Right cardiac atrium (tissue), 5 donors: ENCODE results near the gene CD82. TPM values are rescaled to one million over a fixed set of nuclear protein-coding genes. Genes with fewer than 3 reads are reported as not detected.

Experiments used
- ATAC-seq, 2 donors: fragments of 200-7000 bp; cut with Tn5 transposase; one replicate each; pipeline versions ENCODE4 v1.8.0 to v1.9.1; 2020; ENCODE audit warnings: moderate library complexity in 2 of 2, mild to moderate bottlenecking in 1 of 2
- DNase-seq, 3 donors: peaks; one replicate each; pipeline ENCODE4 v3.0.0-alpha.2; 2020
- H3K27ac ChIP-seq: one replicate; pipeline ENCODE4 v1.5.1; 2013; ENCODE audit warnings: mild to moderate bottlenecking, low read length, control low read depth, moderate library complexity
- H3K27me3 ChIP-seq: one replicate; pipeline ENCODE4 v1.6.1; 2013; ENCODE audit not compliant: control insufficient read depth, insufficient read depth
- H3K4me1 ChIP-seq: one replicate; pipeline ENCODE4 v1.6.1; 2013; ENCODE audit warnings: low read length; ENCODE audit not compliant: control insufficient read depth, insufficient read depth
- H3K4me3 ChIP-seq: one replicate; pipeline ENCODE4 v1.5.1; 2013; ENCODE audit warnings: low read length, control low read depth
- H3K9me3 ChIP-seq: one replicate; pipeline ENCODE4 v1.6.1; 2013; ENCODE audit warnings: low read length; ENCODE audit not compliant: control insufficient read depth
- WGBS: extraction: QIAGEN DNeasy Blood & Tissue Kit; methylation state at CpG from one replicate; pipeline ENCODE4 v1.1.7; 2013; 5-methylcytosine and 5-hydroxymethylcytosine counted together
- intact Hi-C, 4 donors: fragments of 100-400 bp; cut with DNase I; formaldehyde crosslinking; loops; one replicate each; pipeline versions ENCODE4 v1.11.0 to v1.14.0; 2022 to 2023
- polyA plus RNA-seq: library from polyadenylated mRNA; stranded (reverse); fragments of 200-250 nt; gene quantifications from one replicate; pipeline ENCODE4 v1.2.3, GENCODE V29; 2013
- total RNA-seq, 4 donors: library from RNA; stranded (reverse); fragmentation: NEBNext Ultra II Directional; extraction: Animal tissue kit (Norgen Biotek cat#: 25700); gene quantifications; one replicate each; pipeline ENCODE4 v1.2.1, GENCODE V29; 2021
- donor health status: healthy with polysubstance abuse.
- donor health status: DM: no; HTN: yes; CAD: no.
- donor health status: DM: no; HTN: no; CAD: no.
- donor health status: DM: no; HTN: yes; CAD: no; lungs with severe emphysema.
- donor health status: DM: yes; HTN: yes; CAD: no.

Gene CD82
- total and polyA plus RNA-seq, 5 donors = 16.7 to 33.6 (median 24.7) TPM

GRCh38 chr11:44568331-44568657 lies 2.8 kb downstream of the CD82 start:
- no peaks in the 10 kb centered on the region for H3K27me3 ChIP-seq
- no peaks in the 10 kb centered on the region for H3K9me3 ChIP-seq
- DNase-seq (no peak), ATAC-seq (no peak)
- no peak overlapping the region for H3K4me3 ChIP-seq
- WGBS = 90% methylated on average over 4 of the region's 4 CpGs
- H3K27ac ChIP-seq = peak overlapping the region; percentile 48
- H3K4me1 ChIP-seq = peaks cover 23% of the 10 kb centered on the region
- intact Hi-C loops = loop anchor here in 2 of 4 donors (5.0 to 10.0 kb wide), 2 partner anchors 34 to 347 kb away; no protein-coding TSS in a partner anchor

GRCh38 chr11:44568658-44569473 lies 3.4 kb downstream of the CD82 start:
- Histone ChIP-seq H3K27ac (peak overlapping the region; percentile 48), H3K9me3 (no peaks in the 10 kb centered on the region), H3K27me3 (no peaks in the 10 kb centered on the region), H3K4me1 (peaks cover 19% of the 10 kb centered on the region), H3K4me3 (no peak overlapping the region)
- 40% methylated on average over 15 of the region's 15 CpGs for WGBS
- intact Hi-C loops = loop anchor here in 2 of 4 donors (5.0 to 10.0 kb wide), 2 partner anchors 33 to 346 kb away; no protein-coding TSS in a partner anchor
- ATAC-seq (peak in 1 of 2 donors; percentile 13), DNase-seq (peak; percentile 77 to 85 (median 81))

- no peaks in the 10 kb centered on the region for H3K27me3 ChIP-seq
- H3K4me3 ChIP-seq = no peak overlapping the region
- H3K27ac ChIP-seq = no peak overlapping the region
- ATAC-seq = no peak
- peaks cover 15% of the 10 kb centered on the region for H3K4me1 ChIP-seq
- intact Hi-C loops = no loop called here
- peak in 1 of 3 donors; percentile 41 for DNase-seq
- 91% methylated on average over 10 of the region's 10 CpGs for WGBS
- no peaks in the 10 kb centered on the region for H3K9me3 ChIP-seq
These were observed 5.1 kb downstream of the CD82 start for GRCh38 chr11:44570411-44571155.

- no peaks in the 10 kb centered on the region for H3K9me3 ChIP-seq
- intact Hi-C loops = no loop called here
- peaks cover 15% of the 10 kb centered on the region for H3K4me1 ChIP-seq
- no peak overlapping the region for H3K4me3 ChIP-seq
- H3K27ac ChIP-seq = no peak overlapping the region
- ATAC-seq = no peak
- no peaks in the 10 kb centered on the region for H3K27me3 ChIP-seq
- DNase-seq = no peak
- 42% methylated on average over 2 of the region's 2 CpGs for WGBS
These were observed 6.4 kb downstream of the CD82 start for GRCh38 chr11:44571871-44572270.

- Histone ChIP-seq H3K4me3 (no peak overlapping the region), H3K27ac (no peak overlapping the region), H3K9me3 (no peaks in the 10 kb centered on the region), H3K27me3 (no peaks in the 10 kb centered on the region), H3K4me1 (peaks cover 15% of the 10 kb centered on the region)
- intact Hi-C loops = no loop called here
- no peak for ATAC-seq
- WGBS = 90% methylated on average over 7 of the region's 7 CpGs
- peak in 1 of 3 donors; percentile 30 for DNase-seq
These were observed 7.0 kb downstream of the CD82 start for GRCh38 chr11:44572436-44572835.

GRCh38 chr11:44572884-44573283 lies 7.4 kb downstream of the CD82 start:
- Histone ChIP-seq H3K4me3 (no peak overlapping the region), H3K27ac (no peak overlapping the region), H3K27me3 (no peaks in the 10 kb centered on the region), H3K9me3 (no peaks in the 10 kb centered on the region), H3K4me1 (peaks cover 15% of the 10 kb centered on the region)
- ATAC-seq = no peak
- WGBS = 96% methylated on average over 16 of the region's 16 CpGs
- peak in 1 of 3 donors; percentile 61 for DNase-seq
- intact Hi-C loops = no loop called here

GRCh38 chr11:44573333-44573732 lies 7.9 kb downstream of the CD82 start:
- intact Hi-C loops = no loop called here
- peaks cover 12% of the 10 kb centered on the region for H3K4me1 ChIP-seq
- no peak overlapping the region for H3K27ac ChIP-seq
- H3K4me3 ChIP-seq = no peak overlapping the region
- no peaks in the 10 kb centered on the region for H3K27me3 ChIP-seq
- DNase-seq (peak in 1 of 3 donors; percentile 27), ATAC-seq (no peak)
- WGBS = 73% methylated on average over 3 of the region's 3 CpGs
- H3K9me3 ChIP-seq = no peaks in the 10 kb centered on the region

GRCh38 chr11:44574610-44575287 lies 9.3 kb downstream of the CD82 start:
- ATAC-seq = no peak
- intact Hi-C loops = no loop called here
- H3K4me1 ChIP-seq = no peaks in the 10 kb centered on the region
- H3K9me3 ChIP-seq = no peaks in the 10 kb centered on the region
- H3K27me3 ChIP-seq = no peaks in the 10 kb centered on the region
- 80% methylated on average over 5 of the region's 5 CpGs for WGBS
- DNase-seq = no peak
- no peak overlapping the region for H3K27ac ChIP-seq
- no peak overlapping the region for H3K4me3 ChIP-seq

GRCh38 chr11:44575288-44575672 lies 9.8 kb downstream of the CD82 start:
- intact Hi-C loops = no loop called here
- Histone ChIP-seq H3K27ac (no peak overlapping the region), H3K4me3 (no peak overlapping the region), H3K4me1 (no peaks in the 10 kb centered on the region), H3K9me3 (no peaks in the 10 kb centered on the region), H3K27me3 (no peaks in the 10 kb centered on the region)
- ATAC-seq (no peak), DNase-seq (peak in 1 of 3 donors; percentile 33)
- WGBS = 88% methylated on average over 2 of the region's 2 CpGs

GRCh38 chr11:44575962-44576361 lies 10.5 kb downstream of the CD82 start:
- DNase-seq (no peak), ATAC-seq (no peak)
- no peaks in the 10 kb centered on the region for H3K27me3 ChIP-seq
- H3K27ac ChIP-seq = no peak overlapping the region
- no peaks in the 10 kb centered on the region for H3K4me1 ChIP-seq
- H3K9me3 ChIP-seq = no peaks in the 10 kb centered on the region
- H3K4me3 ChIP-seq = no peak overlapping the region
- intact Hi-C loops = no loop called here
- WGBS = 88% methylated on average over 5 of the region's 5 CpGs

- Histone ChIP-seq H3K4me3 (no peak overlapping the region), H3K27me3 (no peaks in the 10 kb centered on the region), H3K9me3 (no peaks in the 10 kb centered on the region), H3K27ac (no peak overlapping the region), H3K4me1 (no peaks in the 10 kb centered on the region)
- DNase-seq (no peak), ATAC-seq (no peak)
- 92% methylated on average over 4 of the region's 4 CpGs for WGBS
- intact Hi-C loops = no loop called here
These were observed 11.2 kb downstream of the CD82 start for GRCh38 chr11:44576656-44577055.
